Endodermal cell (in vitro differentiated cells): ENCODE data around the gene CCDC112. TPM values are rescaled to one million over a fixed set of nuclear protein-coding genes. Genes with fewer than 3 reads are reported as not detected.

Experiments
- DNase-seq: peaks from one replicate; pipeline ENCODE4 v3.0.0-alpha.2; 2017
- H3K27ac ChIP-seq: 2 replicates; pipeline ENCODE4 v1.5.1; 2013; ENCODE audit warnings: mild to moderate bottlenecking, low read depth, low read length, moderate library complexity
- H3K27me3 ChIP-seq: 2 replicates; pipeline ENCODE4 v1.6.1; 2013; ENCODE audit warnings: mild to moderate bottlenecking, low read length, moderate library complexity; ENCODE audit not compliant: insufficient read depth, control insufficient read depth, poor library complexity, severe bottlenecking
- H3K36me3 ChIP-seq: 2 replicates; pipeline ENCODE4 v1.7.0; 2013; ENCODE audit warnings: mild to moderate bottlenecking, low read length, moderate library complexity; ENCODE audit not compliant: control insufficient read depth, insufficient read depth
- H3K4me1 ChIP-seq: one replicate; pipeline ENCODE4 v1.7.0; 2013; ENCODE audit warnings: low read length; ENCODE audit not compliant: control insufficient read depth, insufficient read depth
- H3K4me3 ChIP-seq: 2 replicates; pipeline ENCODE4 v1.5.1; 2013; ENCODE audit warnings: mild to moderate bottlenecking, low read length, moderate library complexity
- H3K9ac ChIP-seq: 2 replicates; pipeline ENCODE4 v1.6.1; 2013; ENCODE audit warnings: mild to moderate bottlenecking, low read length, moderate library complexity; ENCODE audit not compliant: poor library complexity, severe bottlenecking; ENCODE audit errors: extremely low read depth
- H3K9me3 ChIP-seq: 2 replicates; pipeline ENCODE4 v1.6.1; 2013; ENCODE audit warnings: mild to moderate bottlenecking, low read length, moderate library complexity; ENCODE audit not compliant: control insufficient read depth
- H3K27ac Mint-ChIP-seq: 2 replicates; pipeline ENCODE4 v1.8.0; 2020; ENCODE audit warnings: mixed read lengths
- H3K27me3 Mint-ChIP-seq: 2 replicates; pipeline ENCODE4 v1.8.0; 2021; ENCODE audit warnings: mild to moderate bottlenecking, mixed read lengths; ENCODE audit not compliant: insufficient read depth
- H3K36me3 Mint-ChIP-seq: 2 replicates; pipeline ENCODE4 v1.8.0; 2020; ENCODE audit warnings: low read depth, mixed read lengths
- H3K4me1 Mint-ChIP-seq: 2 replicates; pipeline ENCODE4 v1.8.0; 2020; ENCODE audit warnings: mixed read lengths
- H3K4me3 Mint-ChIP-seq: 2 replicates; pipeline ENCODE4 v1.8.0; 2020; ENCODE audit warnings: mild to moderate bottlenecking, moderate library complexity, mixed read lengths
- H3K9me3 Mint-ChIP-seq: 2 replicates; pipeline ENCODE4 v1.8.0; 2020; ENCODE audit warnings: mild to moderate bottlenecking, mixed read lengths
- WGBS, 2 experiments: methylation state at CpG; one replicate each; pipeline versions ENCODE4 v1.1.5 to v1.1.7; 2013; ENCODE audit warnings: missing lambda C conversion rate in 2 of 2, mixed read lengths in 1 of 2; ENCODE audit not compliant: insufficient coverage in 1 of 2, insufficient read length in 1 of 2; 5-methylcytosine and 5-hydroxymethylcytosine counted together
- total RNA-seq, 2 donors: library from RNA; stranded (reverse); fragmentation: NEBNext Ultra II Directional in 1 of 2; extraction: Animal tissue kit (Norgen Biotek cat#: 25700) in 1 of 2; gene quantifications; 2 replicates in 1 of 2; 3 replicates in 1 of 2; pipeline ENCODE4 v1.2.1, GENCODE V29; 2021
- TF ChIP-seq, protein P1 (sequence below): fragments of 200-600 bp; sonication (generic); conservative IDR thresholded peaks from 2 replicates; pipeline ENCODE4 v1.5.0; 2021; ENCODE audit warnings: antibody characterized with exemption, mild to moderate bottlenecking

CCDC112 gene
- total RNA-seq, 2 donors from 2014 or later, result 6.8 to 7.3 TPM

GRCh38 chr5:115306011-115306536, 9.6 kb upstream of the CCDC112 start:
- H3K9ac ChIP-seq, result no peak overlapping the region
- H3K4me3 ChIP-seq, result no peak overlapping the region
- Mint-ChIP-seq H3K4me1 (peaks cover 5% of the 10 kb centered on the region), H3K36me3 (no peaks in the 10 kb centered on the region), H3K9me3 (no peaks in the 10 kb centered on the region), H3K27me3 (no peaks in the 10 kb centered on the region), H3K27ac (no peak overlapping the region), H3K4me3 (no peak overlapping the region)
- DNase-seq, result no peak
- no peaks in the 10 kb centered on the region for H3K27me3 ChIP-seq
- H3K27ac ChIP-seq, result no peak overlapping the region
- TF ChIP-seq, protein P1, sequence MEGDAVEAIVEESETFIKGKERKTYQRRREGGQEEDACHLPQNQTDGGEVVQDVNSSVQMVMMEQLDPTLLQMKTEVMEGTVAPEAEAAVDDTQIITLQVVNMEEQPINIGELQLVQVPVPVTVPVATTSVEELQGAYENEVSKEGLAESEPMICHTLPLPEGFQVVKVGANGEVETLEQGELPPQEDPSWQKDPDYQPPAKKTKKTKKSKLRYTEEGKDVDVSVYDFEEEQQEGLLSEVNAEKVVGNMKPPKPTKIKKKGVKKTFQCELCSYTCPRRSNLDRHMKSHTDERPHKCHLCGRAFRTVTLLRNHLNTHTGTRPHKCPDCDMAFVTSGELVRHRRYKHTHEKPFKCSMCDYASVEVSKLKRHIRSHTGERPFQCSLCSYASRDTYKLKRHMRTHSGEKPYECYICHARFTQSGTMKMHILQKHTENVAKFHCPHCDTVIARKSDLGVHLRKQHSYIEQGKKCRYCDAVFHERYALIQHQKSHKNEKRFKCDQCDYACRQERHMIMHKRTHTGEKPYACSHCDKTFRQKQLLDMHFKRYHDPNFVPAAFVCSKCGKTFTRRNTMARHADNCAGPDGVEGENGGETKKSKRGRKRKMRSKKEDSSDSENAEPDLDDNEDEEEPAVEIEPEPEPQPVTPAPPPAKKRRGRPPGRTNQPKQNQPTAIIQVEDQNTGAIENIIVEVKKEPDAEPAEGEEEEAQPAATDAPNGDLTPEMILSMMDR, result no peak
- no peaks in the 10 kb centered on the region for H3K36me3 ChIP-seq
- H3K9me3 ChIP-seq, result no peaks in the 10 kb centered on the region
- 93% methylated on average over 1 of the region's 1 CpG; no CpG with 5 or more reads in 1 of the 2 experiments for WGBS, 2 experiments
- H3K4me1 ChIP-seq, result no peaks in the 10 kb centered on the region

DNA sequence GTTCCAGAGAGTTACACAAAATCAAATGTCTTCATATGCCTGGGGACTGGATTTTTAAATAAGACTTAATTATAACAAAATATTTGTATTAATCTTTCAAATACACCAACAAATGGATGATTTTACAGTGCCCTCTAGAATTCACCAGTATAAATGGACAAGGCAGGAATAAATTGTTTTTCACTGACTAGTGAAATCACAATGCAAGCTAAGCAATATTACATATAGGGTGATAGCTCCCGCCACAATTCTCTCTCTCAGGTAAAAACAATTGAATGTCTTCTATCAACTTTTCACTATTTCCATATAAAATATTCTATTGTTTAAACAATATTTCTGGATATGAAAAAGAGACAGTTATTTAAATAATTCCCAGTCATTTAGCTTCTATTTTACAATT, 8.0 kb upstream of the CCDC112 start:
- H3K9ac ChIP-seq, result no peak overlapping the region
- no peaks in the 10 kb centered on the region for H3K9me3 Mint-ChIP-seq

DNA sequence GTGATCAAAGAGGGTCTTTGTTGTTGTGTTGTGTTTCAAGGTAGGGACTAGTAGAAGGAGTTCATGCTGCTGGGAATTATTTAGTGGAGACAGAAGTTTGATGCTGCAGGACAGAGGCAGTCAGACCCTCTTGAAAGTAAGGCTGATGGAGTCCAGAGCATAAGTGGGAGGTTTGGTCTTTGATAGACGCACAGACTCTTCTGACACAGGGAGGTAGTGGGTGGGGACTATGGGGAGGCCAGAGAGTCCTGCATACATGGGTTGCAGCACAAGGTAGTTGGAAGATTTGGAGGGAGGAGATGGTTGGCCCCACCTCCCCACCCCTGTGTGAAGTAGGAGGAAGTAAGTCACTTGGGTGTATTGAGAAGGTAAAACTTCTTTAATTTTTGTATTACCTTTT, 2.4 kb upstream of the CCDC112 start:
- 91% methylated on average over 1 of the region's 1 CpG; no CpG with 5 or more reads in 1 of the 2 experiments for WGBS, 2 experiments
- no peaks in the 10 kb centered on the region for H3K9me3 ChIP-seq
- H3K9me3 Mint-ChIP-seq, result no peaks in the 10 kb centered on the region
- TF ChIP-seq, protein P1, result no peak
- no peak overlapping the region for H3K4me3 Mint-ChIP-seq
- no peak overlapping the region for H3K27ac ChIP-seq
- no peak overlapping the region for H3K4me3 ChIP-seq
- H3K36me3 Mint-ChIP-seq, result no peaks in the 10 kb centered on the region
- no peaks in the 10 kb centered on the region for H3K27me3 ChIP-seq
- no peaks in the 10 kb centered on the region for H3K4me1 ChIP-seq
- no peak for DNase-seq
- peaks cover 4% of the 10 kb centered on the region for H3K27me3 Mint-ChIP-seq
- H3K27ac Mint-ChIP-seq, result no peak overlapping the region
- H3K4me1 Mint-ChIP-seq, result peaks cover 3% of the 10 kb centered on the region
- no peaks in the 10 kb centered on the region for H3K36me3 ChIP-seq
- no peak overlapping the region for H3K9ac ChIP-seq

More for the DNA sequence above, 8.0 kb upstream of the CCDC112 start:
- H3K4me1 ChIP-seq, result no peaks in the 10 kb centered on the region
- H3K27ac ChIP-seq, result no peak overlapping the region
- Mint-ChIP-seq H3K27ac (no peak overlapping the region), H3K4me1 (peaks cover 4% of the 10 kb centered on the region), H3K4me3 (no peak overlapping the region), H3K36me3 (no peaks in the 10 kb centered on the region), H3K27me3 (no peaks in the 10 kb centered on the region)
- TF ChIP-seq, protein P1, result no peak
- H3K4me3 ChIP-seq, result no peak overlapping the region
- no peaks in the 10 kb centered on the region for H3K27me3 ChIP-seq
- WGBS, 2 experiments, result 83% methylated on average over 1 of the region's 1 CpG; no CpG with 5 or more reads in 1 of the 2 experiments
- H3K36me3 ChIP-seq, result no peaks in the 10 kb centered on the region
- DNase-seq, result no peak
- H3K9me3 ChIP-seq, result no peaks in the 10 kb centered on the region
